ENCODE results near the gene CELSR3. TPM values are rescaled to one million over a fixed set of nuclear protein-coding genes. Genes with fewer than 3 reads are reported as not detected.

CELSR3 gene
- total RNA-seq, 1 donor from 2014 or later, result 0.35 TPM

DNA sequence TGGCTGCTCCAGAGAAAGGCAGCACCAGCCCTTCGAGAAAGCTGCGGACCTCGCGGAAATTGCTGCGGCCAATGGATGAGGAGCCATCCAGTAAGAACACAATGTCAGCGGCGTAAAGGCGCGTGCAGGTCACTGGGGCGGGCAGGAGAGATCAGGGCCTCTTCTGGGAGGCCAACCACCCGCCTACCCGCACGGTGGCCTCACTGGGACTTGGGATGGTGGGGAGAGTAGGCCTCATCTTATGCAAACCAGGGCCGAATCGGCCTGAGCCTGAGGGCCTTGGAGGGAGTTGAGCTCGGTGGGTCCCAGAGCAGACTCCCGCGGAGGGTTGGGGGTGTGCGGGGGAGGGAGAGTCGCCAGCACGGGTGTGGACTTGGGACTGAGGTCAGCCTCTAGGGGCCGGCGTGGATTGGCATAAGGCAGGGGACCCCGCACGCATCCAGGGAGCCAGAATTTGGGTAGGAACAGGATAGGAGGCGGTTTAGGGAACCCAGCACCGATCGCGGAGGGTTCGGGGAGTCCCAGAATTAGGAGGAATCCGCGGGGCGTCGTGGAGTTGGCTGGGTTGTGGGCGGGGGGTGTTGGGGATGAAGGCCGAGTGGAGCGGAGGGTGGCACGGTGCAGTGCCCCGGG is 68.2 kb downstream of the CELSR3 start:
- ATAC-seq (no peak), DNase-seq (peak; percentile 44)
- intact Hi-C loops (cut with micrococcal nuclease), result no loop called here

DNA sequence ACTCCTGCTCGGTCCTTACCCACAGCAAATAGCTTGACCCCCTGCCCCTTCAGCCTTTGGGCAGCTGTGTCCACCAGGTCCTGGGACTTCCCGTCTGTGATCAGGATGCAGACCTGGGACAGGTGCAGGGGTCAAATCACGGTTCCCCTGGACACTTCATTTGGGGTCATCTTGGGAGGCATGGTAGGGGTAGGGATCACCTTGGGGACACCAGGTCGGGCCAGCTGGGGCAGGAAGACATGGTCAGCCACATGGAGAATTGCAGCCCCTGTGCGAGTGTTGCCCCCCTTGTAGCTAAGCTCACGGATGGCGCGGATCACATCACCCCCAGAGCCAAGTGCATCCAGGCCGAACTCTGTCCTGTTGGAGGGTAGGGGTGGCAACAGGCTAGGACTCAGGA is 69.3 kb downstream of the CELSR3 start:
- no peak for DNase-seq
- intact Hi-C loops (cut with micrococcal nuclease), result no loop called here
- ATAC-seq, result no peak

DNA sequence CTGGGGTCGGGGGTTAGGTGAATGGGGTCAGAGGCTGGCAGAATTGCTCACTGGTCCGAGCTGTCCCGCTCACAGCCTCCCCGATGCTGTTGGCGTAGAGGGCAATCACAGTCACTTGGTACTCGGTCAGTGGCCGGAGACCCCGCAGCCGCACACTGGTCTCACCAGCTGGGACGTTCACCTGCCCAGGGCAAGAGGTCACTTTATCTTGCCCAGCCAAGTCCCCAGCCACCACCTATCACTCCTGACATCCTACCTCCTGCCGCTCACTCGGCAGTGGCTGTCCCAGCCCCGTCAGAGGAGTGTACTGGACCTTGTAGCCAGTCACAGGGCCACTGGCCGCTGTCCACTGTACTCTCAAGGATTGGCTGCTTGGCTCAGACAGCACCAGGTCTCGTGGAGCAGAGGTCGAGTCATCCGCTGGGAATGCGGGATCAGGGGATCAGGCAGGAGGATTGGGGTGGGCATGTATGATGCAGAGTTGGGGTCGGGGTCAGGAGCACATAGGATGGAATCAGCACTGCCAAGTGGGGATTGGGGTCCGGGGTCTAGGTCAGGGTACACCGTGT is 70.1 kb downstream of the CELSR3 start:
- intact Hi-C loops (cut with micrococcal nuclease), result no loop called here
- no peak for ATAC-seq
- no peak for DNase-seq

DNA sequence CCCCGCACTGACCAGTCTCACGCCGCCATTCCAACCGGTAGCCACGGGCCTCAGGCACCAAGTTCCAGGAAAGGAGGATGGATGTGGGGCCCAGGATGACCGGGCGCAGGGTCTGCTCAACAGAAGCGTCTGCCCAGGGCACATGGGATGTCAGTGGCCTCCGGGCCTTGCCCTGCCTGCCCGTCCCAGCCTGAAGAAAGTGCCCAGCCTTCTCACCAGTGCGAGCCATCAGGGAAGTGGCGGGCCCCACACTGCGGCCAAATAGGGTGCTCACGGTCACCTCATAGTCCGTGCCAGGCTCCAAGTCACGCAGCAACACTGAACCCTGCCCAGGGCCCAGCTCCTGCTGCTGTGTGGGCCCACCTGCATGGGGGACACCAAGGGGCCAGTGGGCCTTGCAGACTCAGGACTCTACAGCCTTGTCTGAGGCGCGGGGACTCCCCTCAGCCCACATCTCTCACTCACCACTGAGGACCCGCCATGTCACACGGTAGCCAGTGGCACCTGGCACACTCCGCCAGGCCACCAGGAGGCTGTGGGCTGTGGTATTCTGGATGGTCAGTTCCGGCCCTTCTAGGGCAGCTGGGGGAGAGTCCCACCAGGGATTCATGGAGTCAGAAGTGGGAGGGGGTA is 70.7 kb downstream of the CELSR3 start:
- intact Hi-C loops (cut with micrococcal nuclease), result no loop called here
- no peak for DNase-seq
- no peak for ATAC-seq

DNA sequence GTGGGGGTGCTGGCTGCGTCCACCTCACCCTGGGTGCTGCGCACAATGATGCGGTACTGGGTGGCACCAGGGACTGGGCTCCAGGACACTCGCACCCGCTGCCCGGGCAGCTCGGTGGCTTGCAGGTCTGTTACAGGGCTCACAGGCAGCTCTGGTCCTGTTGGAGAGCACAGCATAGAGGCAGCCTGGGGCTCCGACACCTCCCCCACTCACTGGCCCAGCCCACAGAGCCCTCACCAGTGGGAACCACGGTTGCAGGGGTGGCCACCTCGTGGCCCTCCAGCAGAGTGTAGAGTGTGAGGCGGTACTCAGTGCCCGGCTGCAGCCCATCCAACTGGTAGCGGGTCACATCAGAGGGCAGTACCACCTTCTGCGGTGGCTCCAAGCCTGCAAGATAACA is 71.2 kb downstream of the CELSR3 start:
- no peak for ATAC-seq
- intact Hi-C loops (cut with micrococcal nuclease), result no loop called here
- DNase-seq, result no peak

DNA sequence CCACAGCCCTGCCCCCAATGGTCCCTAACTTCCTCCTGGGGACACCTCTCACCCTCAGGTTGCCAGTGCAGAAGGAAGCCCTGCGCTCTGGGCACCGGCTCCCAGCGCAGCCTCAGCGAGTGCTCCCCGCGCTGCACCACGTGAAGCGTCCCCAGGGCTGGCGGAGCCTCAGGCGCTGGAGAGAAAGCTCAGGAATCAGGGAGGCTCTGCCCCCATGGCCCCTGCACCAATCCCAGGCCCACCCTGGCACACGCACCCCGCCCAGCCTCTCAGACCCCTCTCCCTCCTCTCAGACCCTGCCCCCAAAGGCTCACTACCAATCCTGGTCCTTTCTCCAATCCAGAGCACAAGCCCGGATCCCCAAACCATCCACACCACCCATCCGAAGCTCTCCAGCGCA is 74.5 kb downstream of the CELSR3 start:
- intact Hi-C loops (cut with micrococcal nuclease), result no loop called here
- DNase-seq (no peak), ATAC-seq (no peak)

DNA sequence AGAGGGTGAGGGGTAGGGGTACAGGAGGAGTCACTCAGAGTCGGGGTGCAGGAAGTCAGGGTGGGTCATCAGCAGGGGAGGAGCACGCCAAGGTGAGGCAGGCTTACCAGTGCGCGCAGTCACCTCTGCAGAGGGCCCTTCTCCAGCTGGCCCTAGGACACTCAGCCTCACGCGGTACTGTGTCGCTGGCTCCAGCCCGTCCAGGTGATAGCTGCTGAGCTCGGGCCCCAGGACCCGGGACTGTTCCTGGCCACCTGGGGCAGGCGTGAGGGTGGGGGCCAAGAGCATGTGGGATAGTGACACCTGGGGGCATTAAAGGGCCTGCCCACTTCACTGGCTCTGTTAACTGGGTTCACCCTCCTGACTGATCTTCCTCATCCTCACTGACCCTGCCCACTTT is 75.0 kb downstream of the CELSR3 start:
- ATAC-seq (no peak), DNase-seq (no peak)
- intact Hi-C loops (cut with micrococcal nuclease), result no loop called here

Small RNA genes lying within 50 kb of the gene (microRNA-seq; reads per million reads assigned to microRNA genes)
- not detected for gene MIR4793 (ENCODE audit: borderline number of aligned reads)

Other genes starting within 250 kb of the CELSR3 start
- 50.8 TPM for gene PLXNB1, start 232.8 kb downstream of the CELSR3 start, total RNA-seq
- 13.3 TPM for gene CCDC51, start 222.8 kb downstream of the CELSR3 start, total RNA-seq
- 262 TPM for gene TMA7, start 222.6 kb downstream of the CELSR3 start, total RNA-seq
- gene ATRIP, start 216.1 kb downstream of the CELSR3 start, total RNA-seq, result 4.9 TPM
- 39.1 TPM for gene SHISA5, start 158.7 kb downstream of the CELSR3 start, total RNA-seq
- gene PFKFB4, start 106.1 kb downstream of the CELSR3 start, total RNA-seq, result 2.2 TPM
- gene UCN2, start 99.1 kb downstream of the CELSR3 start, total RNA-seq, result 0.17 TPM
- 24.5 TPM for gene COL7A1, start 67.6 kb downstream of the CELSR3 start, total RNA-seq
- gene UQCRC1, start 53.2 kb downstream of the CELSR3 start, total RNA-seq, result 1,236 TPM
- gene TMEM89, start 41.1 kb downstream of the CELSR3 start, total RNA-seq, result not detected
- gene SLC26A6, start 27.4 kb downstream of the CELSR3 start, total RNA-seq, result 12.3 TPM
- 13.6 TPM for gene NCKIPSD, start 23.0 kb upstream of the CELSR3 start, total RNA-seq
- gene IP6K2, start 54.3 kb upstream of the CELSR3 start, total RNA-seq, result 30.2 TPM
- gene PRKAR2A, start 185.0 kb upstream of the CELSR3 start, total RNA-seq, result 58.3 TPM
- 124 TPM for gene SLC25A20, start 236.0 kb upstream of the CELSR3 start, total RNA-seq

Measured in left ventricle myocardium superior (tissue), 1 donor.